ENCODE data around the gene NXPE3. TPM values are rescaled to one million over a fixed set of nuclear protein-coding genes. Genes with fewer than 3 reads are reported as not detected.

The NXPE3 gene
- polyA plus RNA-seq, 1 experiment, result 41.1 TPM

DNA sequence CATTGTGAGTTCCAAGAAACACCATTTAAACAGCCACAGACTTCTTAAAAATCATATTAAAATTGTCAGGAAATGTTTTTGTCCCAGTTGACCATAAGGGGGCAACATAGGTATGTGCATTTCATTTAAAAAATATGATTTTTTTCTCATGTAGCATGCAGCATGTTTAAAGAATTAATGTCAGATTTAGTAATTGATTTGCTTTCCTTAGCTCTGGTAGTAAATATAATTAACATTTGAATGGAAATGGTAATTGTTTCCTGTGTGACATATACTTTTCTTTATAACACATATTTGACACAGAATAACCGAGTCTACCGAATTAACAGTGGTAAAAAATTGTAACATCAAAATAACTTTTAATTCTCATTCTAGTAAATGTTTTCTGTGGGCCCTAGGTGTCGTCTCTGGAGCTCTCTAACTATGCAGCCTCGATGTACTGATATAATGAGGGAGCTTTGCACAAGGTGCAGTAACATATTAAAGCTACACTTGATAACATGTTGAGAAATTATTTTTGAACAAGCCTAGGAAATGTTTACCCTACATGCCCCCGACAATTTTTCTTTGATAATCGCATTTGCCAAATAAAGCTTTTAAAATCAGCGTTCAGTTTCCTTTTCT is 34.9 kb downstream of the NXPE3 start:
- H3K9me3 ChIP-seq (ENCODE audit: control insufficient read depth, insufficient read depth, low read length), result no peaks in the 10 kb centered on the region
- TF ChIP-seq, protein P1, sequence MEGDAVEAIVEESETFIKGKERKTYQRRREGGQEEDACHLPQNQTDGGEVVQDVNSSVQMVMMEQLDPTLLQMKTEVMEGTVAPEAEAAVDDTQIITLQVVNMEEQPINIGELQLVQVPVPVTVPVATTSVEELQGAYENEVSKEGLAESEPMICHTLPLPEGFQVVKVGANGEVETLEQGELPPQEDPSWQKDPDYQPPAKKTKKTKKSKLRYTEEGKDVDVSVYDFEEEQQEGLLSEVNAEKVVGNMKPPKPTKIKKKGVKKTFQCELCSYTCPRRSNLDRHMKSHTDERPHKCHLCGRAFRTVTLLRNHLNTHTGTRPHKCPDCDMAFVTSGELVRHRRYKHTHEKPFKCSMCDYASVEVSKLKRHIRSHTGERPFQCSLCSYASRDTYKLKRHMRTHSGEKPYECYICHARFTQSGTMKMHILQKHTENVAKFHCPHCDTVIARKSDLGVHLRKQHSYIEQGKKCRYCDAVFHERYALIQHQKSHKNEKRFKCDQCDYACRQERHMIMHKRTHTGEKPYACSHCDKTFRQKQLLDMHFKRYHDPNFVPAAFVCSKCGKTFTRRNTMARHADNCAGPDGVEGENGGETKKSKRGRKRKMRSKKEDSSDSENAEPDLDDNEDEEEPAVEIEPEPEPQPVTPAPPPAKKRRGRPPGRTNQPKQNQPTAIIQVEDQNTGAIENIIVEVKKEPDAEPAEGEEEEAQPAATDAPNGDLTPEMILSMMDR (IDR thresholded peaks at IDR 0.05; ENCODE audit: low read depth, low read length), result peak; percentile 53
- no peak overlapping the region for H3K4me3 ChIP-seq (ENCODE audit: low read depth, low read length)
- no peak overlapping the region for H3K27ac ChIP-seq (ENCODE audit: low read depth, low read length)
- DNase-seq (ENCODE audit: low read depth, low spot score), result no peak
- H3K27me3 ChIP-seq (ENCODE audit: control insufficient read depth, insufficient read depth, low read length), result no peaks in the 10 kb centered on the region
- CTCF ChIA-PET, result interaction anchor here (0.6 to 21.5 kb wide), 32 partner anchors 9 to 722 kb away, joined by 3 to 821 read pairs (median 4); no protein-coding TSS in a partner anchor
- POLR2A ChIA-PET, result interaction anchor here (0.8 to 0.9 kb wide), 2 partner anchors 36 to 415 kb away, joined by 3 to 4 read pairs; partner anchors contain the start of gene NFKBIZ

DNA sequence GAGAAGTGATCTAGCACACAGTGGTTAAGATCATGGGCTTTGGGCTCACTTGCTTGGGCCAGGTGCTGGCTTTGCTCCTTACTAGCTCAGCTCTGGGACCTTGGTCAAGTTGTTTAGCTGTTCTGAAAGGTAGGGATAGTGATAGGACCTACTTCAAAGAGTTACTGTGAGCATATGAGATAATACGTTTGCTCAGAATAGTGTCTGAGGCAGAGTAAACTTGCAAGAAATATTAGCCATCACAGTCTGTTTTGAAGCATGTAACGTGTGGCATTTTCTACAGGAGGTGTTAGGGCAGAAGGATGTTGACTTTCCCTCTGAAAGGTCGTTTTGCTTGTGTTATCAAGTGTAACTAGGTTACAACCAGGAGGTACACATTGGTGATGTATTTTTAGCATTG is 35.8 kb downstream of the NXPE3 start:
- no peak for DNase-seq (ENCODE audit: low read depth, low spot score)
- TF ChIP-seq, protein P1 (IDR thresholded peaks at IDR 0.05; ENCODE audit: low read depth, low read length), result no peak
- CTCF ChIA-PET, result interaction anchor here (0.7 to 21.5 kb wide), 23 partner anchors 9 to 721 kb away, joined by 3 to 821 read pairs (median 4); no protein-coding TSS in a partner anchor
- Histone ChIP-seq H3K4me3 (ENCODE audit: low read depth, low read length) (no peak overlapping the region), H3K9me3 (ENCODE audit: control insufficient read depth, insufficient read depth, low read length) (no peaks in the 10 kb centered on the region), H3K27me3 (ENCODE audit: control insufficient read depth, insufficient read depth, low read length) (no peaks in the 10 kb centered on the region), H3K27ac (ENCODE audit: low read depth, low read length) (no peak overlapping the region)
- POLR2A ChIA-PET, result no interaction called here

DNA sequence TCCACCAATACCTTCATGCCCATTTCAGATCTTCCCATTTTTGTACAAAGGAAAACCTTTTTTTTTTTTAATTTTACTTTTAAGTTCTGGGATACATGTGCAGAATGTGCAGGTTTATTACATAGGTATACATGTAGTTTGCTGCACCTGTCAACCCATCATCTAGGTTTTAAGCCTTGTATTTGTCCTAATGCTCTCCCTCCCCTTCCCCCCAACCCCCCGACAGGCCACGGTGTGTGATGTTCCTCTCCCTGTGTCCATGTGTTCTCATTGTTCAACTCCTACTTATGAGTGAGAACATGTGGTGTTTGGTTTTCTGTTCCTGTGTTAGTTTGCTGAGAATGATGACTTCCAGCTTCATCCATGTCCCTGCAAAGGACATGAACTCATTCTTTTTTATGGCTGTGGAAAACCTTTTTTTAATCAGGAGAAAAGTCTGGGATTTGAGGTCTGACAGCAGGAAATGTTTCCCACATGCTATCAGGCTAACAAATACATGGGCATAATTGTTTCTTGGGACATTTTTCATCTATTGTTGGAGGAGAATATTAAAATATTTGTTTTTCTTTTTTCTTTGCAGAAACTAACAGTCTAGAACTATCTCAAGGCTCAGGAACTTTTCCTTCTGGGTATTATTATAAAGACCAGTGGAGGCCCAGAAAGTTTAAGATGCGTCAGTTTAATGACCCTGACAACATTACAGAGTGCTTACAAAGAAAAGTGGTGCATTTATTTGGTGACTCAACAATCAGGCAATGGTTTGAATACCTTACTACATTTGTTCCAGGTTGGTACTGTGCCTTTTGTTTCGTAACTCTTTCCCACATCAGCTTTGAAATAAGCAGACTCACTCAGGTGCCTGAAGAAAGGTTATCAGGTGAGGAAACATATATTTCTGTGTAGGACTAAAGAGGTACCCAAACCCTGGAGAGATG is 37.5 kb downstream of the NXPE3 start:
- no peak overlapping the region for H3K27ac ChIP-seq (ENCODE audit: low read depth, low read length)
- POLR2A ChIA-PET, result interaction anchor here (1.0 kb wide), 1 partner anchor 33 kb away, joined by 3 read pairs; the partner anchor contains the start of gene NFKBIZ
- no peak for DNase-seq (ENCODE audit: low read depth, low spot score)
- CTCF ChIA-PET, result interaction anchor here (0.8 to 3.6 kb wide), 6 partner anchors 7 to 412 kb away, joined by 3 to 33 read pairs (median 5); no protein-coding TSS in a partner anchor
- no peaks in the 10 kb centered on the region for H3K9me3 ChIP-seq (ENCODE audit: control insufficient read depth, insufficient read depth, low read length)
- no peak overlapping the region for H3K4me3 ChIP-seq (ENCODE audit: low read depth, low read length)
- H3K27me3 ChIP-seq (ENCODE audit: control insufficient read depth, insufficient read depth, low read length), result no peaks in the 10 kb centered on the region
- TF ChIP-seq, protein P1 (IDR thresholded peaks at IDR 0.05; ENCODE audit: low read depth, low read length), result no peak

GRCh38 chr3:101817992-101818391 is 39.0 kb downstream of the NXPE3 start:
- DNase-seq (ENCODE audit: low read depth, low spot score), result no peak
- H3K27me3 ChIP-seq (ENCODE audit: control insufficient read depth, insufficient read depth, low read length), result no peaks in the 10 kb centered on the region
- H3K4me3 ChIP-seq (ENCODE audit: low read depth, low read length), result no peak overlapping the region
- POLR2A ChIA-PET, result interaction anchor here (0.7 to 1.0 kb wide), 2 partner anchors 10 to 31 kb away, joined by 3 read pairs; partner anchors contain the start of gene NFKBIZ
- TF ChIP-seq, protein P1 (IDR thresholded peaks at IDR 0.05; ENCODE audit: low read depth, low read length), result no peak
- CTCF ChIA-PET, result interaction anchor here (0.7 to 3.6 kb wide), 8 partner anchors 9 to 411 kb away, joined by 3 to 33 read pairs (median 6); no protein-coding TSS in a partner anchor
- H3K27ac ChIP-seq (ENCODE audit: low read depth, low read length), result no peak overlapping the region
- no peaks in the 10 kb centered on the region for H3K9me3 ChIP-seq (ENCODE audit: control insufficient read depth, insufficient read depth, low read length)

All from AG04450 (cell line).